SK-N-MC (cell line): ENCODE results near the gene MYT1.

Experiments
- DNase-seq: peaks from one replicate; pipeline ENCODE4 v3.0.0-alpha.2; 2011; ENCODE audit warnings: low read depth, low spot score
- H3K27ac ChIP-seq: fragments of 200-600 bp; sonication (generic); 2 replicates; pipeline ENCODE4 v1.5.1; 2016; ENCODE audit warnings: mixed run types
- H3K36me3 ChIP-seq: fragments of 200-600 bp; sonication (generic); 2 replicates; pipeline ENCODE4 v1.6.1; 2017; ENCODE audit warnings: antibody characterized with exemption, low read length, mixed read lengths; ENCODE audit not compliant: insufficient read depth
- H3K4me3 ChIP-seq: fragments of 200-600 bp; sonication (generic); 2 replicates; pipeline ENCODE4 v1.5.1; 2016
- H3K9ac ChIP-seq: fragments of 200-600 bp; sonication (generic); 2 replicates; pipeline ENCODE4 v1.8.0; 2017; ENCODE audit warnings: mixed run types, mixed read lengths; ENCODE audit not compliant: insufficient read length
- H3K9me3 ChIP-seq: fragments of 200-600 bp; sonication (generic); 2 replicates; pipeline ENCODE4 v1.6.1; 2017; ENCODE audit warnings: low read depth, mild to moderate bottlenecking, antibody characterized with exemption, low read length, moderate library complexity, mixed read lengths
- EZH2 ChIP-seq: fragments of 200-600 bp; sonication (generic); IDR thresholded peaks from one replicate; pipeline ENCODE4 v1.6.1; 2017; ENCODE audit warnings: antibody characterized with exemption
- FOXP2 ChIP-seq: optimal IDR thresholded peaks from 2 replicates; pipeline ENCODE3; 2011; ENCODE audit warnings: mild to moderate bottlenecking, moderate library complexity; ENCODE audit not compliant: insufficient read depth; ENCODE audit errors: extremely low read length, control extremely low read depth
- POLR2AphosphoS5 ChIP-seq: IDR thresholded peaks from 2 replicates; pipeline ENCODE4 v1.6.1; 2012; ENCODE audit warnings: mild to moderate bottlenecking, low read depth, low read length, borderline replicate concordance

The MYT1 gene

DNA sequence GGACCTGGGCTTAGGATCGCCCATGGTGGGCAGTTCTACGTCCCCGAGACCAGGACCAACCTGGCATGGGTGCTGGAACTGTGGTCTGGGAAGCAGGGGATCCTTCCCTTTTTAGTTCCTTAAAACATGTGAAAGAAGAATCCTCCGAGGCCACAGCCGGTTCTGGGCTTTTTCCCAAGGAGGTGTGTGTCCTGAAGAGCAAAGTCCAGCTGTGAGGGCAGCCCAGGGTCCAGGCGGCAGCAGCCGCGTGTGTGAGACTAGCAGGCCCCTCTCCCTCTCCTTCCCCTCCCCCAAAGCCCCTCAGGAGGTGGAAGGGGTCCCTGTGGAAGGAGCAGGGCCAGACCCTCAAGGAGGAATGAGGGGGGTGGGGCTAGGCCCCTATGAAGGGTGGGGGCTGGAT, 56.2 kb downstream of the MYT1 start:
- Histone ChIP-seq H3K36me3 (no peaks in the 10 kb centered on the region), H3K9ac (no peak overlapping the region), H3K27ac (no peak overlapping the region), H3K9me3 (no peaks in the 10 kb centered on the region), H3K4me3 (no peak overlapping the region)
- DNase-seq = no peak
- no peak for TF ChIP-seq FOXP2
- TF ChIP-seq EZH2 = no peak
- TF ChIP-seq POLR2AphosphoS5 = no peak

- Histone ChIP-seq H3K27ac (no peak overlapping the region), H3K9me3 (no peaks in the 10 kb centered on the region), H3K36me3 (no peaks in the 10 kb centered on the region), H3K4me3 (no peak overlapping the region), H3K9ac (no peak overlapping the region)
- no peak for DNase-seq
- no peak for TF ChIP-seq POLR2AphosphoS5
- no peak for TF ChIP-seq EZH2
- no peak for TF ChIP-seq FOXP2
These were observed 56.8 kb downstream of the MYT1 start for GRCh38 chr20:64220891-64221527.

GRCh38 chr20:64222291-64222735, 58.1 kb downstream of the MYT1 start:
- no peak overlapping the region for H3K27ac ChIP-seq
- H3K4me3 ChIP-seq = no peak overlapping the region
- H3K9ac ChIP-seq = no peak overlapping the region
- DNase-seq = no peak
- no peaks in the 10 kb centered on the region for H3K9me3 ChIP-seq
- no peak for TF ChIP-seq POLR2AphosphoS5
- no peak for TF ChIP-seq EZH2
- no peak for TF ChIP-seq FOXP2
- no peaks in the 10 kb centered on the region for H3K36me3 ChIP-seq

- Histone ChIP-seq H3K4me3 (no peak overlapping the region), H3K9me3 (no peaks in the 10 kb centered on the region), H3K36me3 (no peaks in the 10 kb centered on the region), H3K9ac (no peak overlapping the region), H3K27ac (no peak overlapping the region)
- TF ChIP-seq FOXP2 (no peak), POLR2AphosphoS5 (no peak), EZH2 (no peak)
- DNase-seq = no peak
These were observed 58.7 kb downstream of the MYT1 start for GRCh38 chr20:64222851-64223525.

DNA sequence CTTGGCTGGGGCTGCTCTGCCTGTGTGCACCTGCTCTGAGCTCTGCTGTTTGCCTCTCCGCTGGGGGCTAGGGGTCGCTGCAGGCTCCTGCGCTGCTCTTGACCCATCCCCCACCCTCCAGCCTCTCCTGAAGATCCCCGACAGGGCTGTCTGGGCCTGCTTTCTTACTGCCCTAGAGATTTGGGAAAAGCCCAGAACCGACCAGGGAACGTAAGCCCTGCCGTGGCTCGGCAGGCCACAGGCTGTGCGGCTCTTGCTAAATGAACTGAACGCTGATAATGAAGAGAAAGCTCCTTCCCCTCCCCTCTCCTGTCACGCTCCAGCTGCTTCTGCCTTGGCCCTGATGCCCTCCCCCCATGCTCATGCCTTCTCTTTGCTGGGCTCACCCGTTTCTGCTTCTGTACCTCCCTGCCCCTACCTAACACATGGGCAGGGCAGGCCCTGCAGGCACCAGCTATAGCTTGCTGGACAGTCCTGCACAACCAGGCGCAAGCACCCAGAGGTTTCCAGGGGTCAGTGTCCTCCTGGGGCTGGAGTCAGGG, 59.3 kb downstream of the MYT1 start:
- H3K4me3 ChIP-seq = no peak overlapping the region
- H3K9me3 ChIP-seq = no peaks in the 10 kb centered on the region
- no peak overlapping the region for H3K9ac ChIP-seq
- H3K27ac ChIP-seq = no peak overlapping the region
- H3K36me3 ChIP-seq = no peaks in the 10 kb centered on the region
- no peak for DNase-seq
- TF ChIP-seq FOXP2 = no peak
- TF ChIP-seq POLR2AphosphoS5 = no peak
- no peak for TF ChIP-seq EZH2

GRCh38 chr20:64224351-64225170, 60.3 kb downstream of the MYT1 start:
- no peak overlapping the region for H3K4me3 ChIP-seq
- no peaks in the 10 kb centered on the region for H3K9me3 ChIP-seq
- no peak overlapping the region for H3K27ac ChIP-seq
- H3K9ac ChIP-seq = no peak overlapping the region
- TF ChIP-seq FOXP2 = no peak
- no peak for TF ChIP-seq POLR2AphosphoS5
- TF ChIP-seq EZH2 = no peak
- no peaks in the 10 kb centered on the region for H3K36me3 ChIP-seq
- no peak for DNase-seq

DNA sequence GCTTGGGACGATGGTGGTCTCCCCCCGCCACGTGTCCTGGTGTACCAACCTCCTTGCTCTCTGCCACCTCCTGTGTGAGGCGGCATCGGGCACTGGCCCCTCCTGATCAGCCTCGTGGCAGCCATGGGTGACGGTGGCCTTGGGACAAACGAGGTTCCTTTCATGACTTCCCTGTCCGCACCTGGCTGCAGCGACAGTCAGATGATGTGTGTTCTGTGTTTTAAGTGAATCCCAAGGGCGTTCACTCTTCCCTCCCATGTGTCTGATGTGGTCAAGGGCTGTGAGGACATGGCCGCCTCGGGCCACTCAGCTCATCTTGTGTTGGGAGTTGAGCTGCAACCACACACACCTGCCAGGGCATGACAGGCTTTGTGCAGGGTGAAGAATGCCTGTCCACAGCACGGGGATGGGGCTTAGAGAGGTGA, 60.9 kb downstream of the MYT1 start:
- H3K4me3 ChIP-seq = no peak overlapping the region
- no peak for DNase-seq
- no peak overlapping the region for H3K27ac ChIP-seq
- no peak overlapping the region for H3K9ac ChIP-seq
- no peaks in the 10 kb centered on the region for H3K36me3 ChIP-seq
- TF ChIP-seq POLR2AphosphoS5 (no peak), FOXP2 (no peak), EZH2 (no peak)
- H3K9me3 ChIP-seq = no peaks in the 10 kb centered on the region
